UCSD-AML1 (cell line): Measurements from ENCODE around the gene TFEC.

Source experiments
- DNase-seq: peaks from one replicate; lab custom pipeline; 2025; ENCODE audit not compliant: unreplicated experiment; lab: John Stamatoyannopoulos, UW

Gene TFEC

GRCh38 chr7:115995701-115996100 is 34.9 kb downstream of the TFEC start:
- DNase-seq: no peak

DNA sequence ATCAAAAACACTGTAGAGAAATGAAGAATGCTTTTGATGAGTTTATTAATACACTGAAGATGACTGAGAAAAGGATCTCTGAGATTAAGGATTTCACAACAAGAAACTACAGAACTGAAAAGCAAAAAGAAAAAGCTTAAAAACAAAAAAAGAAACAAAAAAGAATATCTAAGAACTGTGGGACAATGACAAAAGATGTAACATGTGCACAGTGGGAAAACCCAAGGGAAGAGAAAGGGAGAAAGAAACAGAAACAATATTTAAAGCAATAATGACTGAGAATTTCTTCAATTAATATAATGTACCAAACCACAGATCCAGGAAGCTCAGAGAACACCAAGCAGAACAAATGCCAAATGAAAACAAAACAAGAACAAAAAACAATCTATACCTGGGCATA is 42.2 kb downstream of the TFEC start:
- DNase-seq: no peak

DNA sequence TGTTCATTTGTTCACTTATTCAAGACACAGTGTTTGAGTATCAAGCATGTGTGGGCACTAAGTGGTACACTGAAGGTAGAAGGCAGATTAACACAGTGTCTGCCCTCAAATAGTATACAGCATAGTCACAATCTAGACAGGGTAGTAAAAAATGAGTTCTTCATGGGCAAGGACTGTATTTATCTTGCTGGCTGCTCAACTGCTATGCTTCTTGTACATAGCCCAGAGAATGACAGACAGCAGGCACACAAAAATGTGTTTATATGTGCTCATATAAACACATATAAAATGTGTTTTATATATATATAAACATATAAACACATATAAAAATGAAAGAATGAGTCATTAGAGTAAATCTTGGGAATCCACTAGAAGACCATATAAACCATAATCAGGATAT is 43.1 kb downstream of the TFEC start:
- DNase-seq: no peak

- no peak for DNase-seq
These were observed 46.5 kb downstream of the TFEC start for GRCh38 chr7:115984105-115984504.

GRCh38 chr7:115980159-115980558 is 50.4 kb downstream of the TFEC start:
- no peak for DNase-seq

- no peak for DNase-seq
These were observed 53.9 kb downstream of the TFEC start for GRCh38 chr7:115976651-115977050.

DNA sequence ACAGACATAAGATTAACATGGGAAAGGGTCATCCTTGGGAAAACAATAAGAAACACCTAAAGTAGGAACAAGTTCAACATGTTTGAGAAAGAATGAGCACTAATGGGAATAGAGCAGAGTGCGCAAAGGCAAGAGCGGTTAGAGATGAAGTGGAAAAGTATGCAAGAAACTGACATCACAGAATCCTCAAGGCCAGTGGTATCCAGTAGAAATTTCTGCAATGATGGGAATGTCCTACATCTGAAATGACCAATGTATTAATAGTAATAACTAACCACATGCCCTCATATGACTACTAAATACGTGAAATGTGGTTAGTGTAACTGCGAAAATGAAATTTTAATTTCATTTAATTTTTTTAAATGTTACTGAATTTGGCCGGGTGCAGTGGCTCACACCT is 54.8 kb downstream of the TFEC start:
- no peak for DNase-seq

DNA sequence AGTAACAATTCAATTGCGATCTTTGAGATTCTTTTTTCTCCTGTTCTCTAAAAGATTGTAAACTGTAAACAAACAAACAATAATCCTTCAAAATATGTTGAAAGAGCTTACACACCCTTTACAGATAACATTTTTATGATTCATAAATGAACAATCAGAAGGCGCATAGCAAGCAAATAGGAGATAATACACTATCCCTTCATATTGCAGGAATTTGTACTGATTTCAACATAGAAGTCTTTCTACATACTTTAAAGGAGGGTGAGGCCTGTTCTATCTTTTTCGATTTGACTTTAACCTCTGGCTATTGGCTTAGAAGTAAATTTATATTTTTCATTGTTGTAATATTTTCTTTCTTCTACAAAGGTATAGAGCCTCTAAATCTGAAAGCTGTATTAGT is 57.2 kb downstream of the TFEC start:
- DNase-seq: no peak

GRCh38 chr7:115971506-115971905 is 59.1 kb downstream of the TFEC start:
- DNase-seq: no peak

- DNase-seq: no peak
These were observed 62.0 kb downstream of the TFEC start for GRCh38 chr7:115968596-115968995.

DNA sequence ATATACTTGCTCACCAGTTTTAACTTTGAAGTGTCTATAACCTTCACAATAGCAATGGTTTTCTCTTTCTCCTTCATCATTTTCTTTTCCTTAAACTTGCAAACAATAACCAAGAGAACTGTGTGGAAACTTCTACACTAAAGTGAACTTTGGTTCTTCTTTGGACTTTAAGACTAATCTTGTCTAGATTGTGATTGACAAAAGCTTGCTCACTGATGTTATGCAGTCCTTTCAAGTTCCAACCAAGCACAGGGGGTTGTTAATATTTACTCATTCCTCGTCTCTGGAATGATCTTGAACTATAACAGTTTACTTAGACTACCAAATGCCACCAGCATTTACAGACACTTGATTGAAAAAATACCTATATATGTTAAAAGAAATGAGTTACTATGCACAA is 62.4 kb downstream of the TFEC start:
- no peak for DNase-seq

DNA sequence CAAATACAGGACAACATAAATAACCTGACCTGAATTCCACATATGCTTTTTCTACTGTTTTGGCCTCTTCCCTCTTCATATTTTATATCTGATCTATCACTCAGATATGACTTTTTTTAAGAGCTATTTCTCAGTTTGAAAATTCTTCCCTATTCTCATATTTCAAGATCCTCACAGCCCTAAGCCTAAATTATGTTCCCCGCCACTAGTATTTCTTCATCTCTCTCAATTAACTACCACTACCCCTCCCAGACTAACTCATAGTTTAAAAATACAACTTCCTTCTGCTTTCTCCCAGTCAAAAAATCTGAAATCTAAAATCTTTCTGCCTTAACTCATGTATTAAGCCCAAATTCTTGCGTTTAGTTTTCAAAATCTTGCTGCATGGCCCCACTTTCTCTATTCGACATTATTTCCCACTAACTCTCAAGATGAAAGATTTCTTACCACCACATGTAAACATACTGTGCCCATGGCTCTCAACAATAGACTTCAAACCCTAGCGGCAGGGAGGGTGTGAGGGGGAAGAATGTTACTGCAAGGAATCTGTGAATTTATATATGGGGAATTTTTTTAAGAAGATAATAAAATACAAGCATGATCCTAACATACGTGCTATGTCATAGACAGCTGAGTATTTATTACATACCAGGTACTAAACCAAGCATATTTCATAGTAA is 64.6 kb downstream of the TFEC start:
- DNase-seq: no peak

DNA sequence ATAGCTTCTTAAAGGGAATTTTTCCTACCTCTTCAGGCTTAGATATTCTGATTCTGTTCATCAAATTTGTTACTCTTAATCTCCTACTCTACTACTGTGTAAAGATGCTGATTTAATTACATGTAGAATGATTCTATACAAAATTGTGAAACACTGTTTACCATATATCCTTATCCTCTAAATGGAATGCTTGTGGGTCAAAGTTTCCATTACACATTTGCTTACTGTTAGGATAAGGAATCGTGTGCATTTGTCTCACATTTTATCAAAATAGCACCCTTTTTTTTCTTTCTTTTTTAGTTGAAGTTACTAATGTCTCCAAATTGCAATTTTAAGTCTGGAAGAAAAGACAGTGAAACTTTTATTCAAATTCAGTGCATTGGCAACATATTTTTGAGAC is 65.3 kb downstream of the TFEC start:
- no peak for DNase-seq

- DNase-seq: no peak
These were observed 65.8 kb downstream of the TFEC start for GRCh38 chr7:115964799-115965198.

DNA sequence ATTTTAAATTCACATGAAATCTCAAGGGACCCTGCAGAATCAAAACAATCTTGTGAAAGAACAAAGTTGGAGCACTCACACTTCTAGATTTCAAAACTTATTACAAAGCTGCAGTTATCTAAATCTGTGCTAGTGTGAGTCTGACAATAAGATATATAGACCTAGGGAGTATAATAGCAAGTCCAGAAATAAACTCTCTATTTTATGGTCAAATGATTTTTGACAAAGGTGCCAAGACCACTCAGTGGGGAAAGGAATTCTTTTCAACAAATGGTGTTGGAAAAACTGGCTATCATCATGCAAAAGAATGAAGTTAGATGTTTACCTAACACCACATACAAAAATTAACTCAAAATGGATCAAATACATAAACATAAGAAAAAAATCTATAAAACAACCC is 68.2 kb downstream of the TFEC start:
- no peak for DNase-seq

DNA sequence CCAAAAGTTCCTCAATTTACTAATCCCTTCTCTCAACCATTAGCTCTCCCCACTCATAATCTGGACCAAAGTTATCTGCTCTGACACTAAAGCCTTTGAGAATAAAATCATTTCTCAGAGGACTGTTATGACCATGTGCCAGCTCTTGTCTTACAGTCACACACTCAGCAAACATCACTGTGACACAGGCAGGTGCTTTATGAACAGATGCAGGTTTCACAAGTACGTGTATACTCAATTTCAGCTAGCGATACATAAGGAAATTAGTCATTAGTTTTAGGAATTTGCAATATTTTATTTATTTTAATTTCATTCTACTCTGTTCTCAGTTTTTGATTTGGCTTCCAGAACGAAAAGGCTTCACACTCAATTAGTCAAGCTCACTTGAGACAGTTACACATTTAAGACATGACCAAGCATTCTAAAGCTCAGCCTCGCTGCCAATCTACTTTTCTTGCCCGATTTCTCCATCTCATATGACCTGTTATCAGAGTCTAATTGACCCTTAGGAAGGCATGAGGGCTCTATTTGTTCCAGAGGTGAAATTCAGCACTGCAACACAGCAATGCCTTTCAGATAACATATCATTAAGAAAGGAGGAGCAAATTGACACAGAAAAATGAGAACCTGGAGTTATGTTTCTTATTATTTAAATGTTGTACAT is 76.8 kb downstream of the TFEC start:
- no peak for DNase-seq

DNA sequence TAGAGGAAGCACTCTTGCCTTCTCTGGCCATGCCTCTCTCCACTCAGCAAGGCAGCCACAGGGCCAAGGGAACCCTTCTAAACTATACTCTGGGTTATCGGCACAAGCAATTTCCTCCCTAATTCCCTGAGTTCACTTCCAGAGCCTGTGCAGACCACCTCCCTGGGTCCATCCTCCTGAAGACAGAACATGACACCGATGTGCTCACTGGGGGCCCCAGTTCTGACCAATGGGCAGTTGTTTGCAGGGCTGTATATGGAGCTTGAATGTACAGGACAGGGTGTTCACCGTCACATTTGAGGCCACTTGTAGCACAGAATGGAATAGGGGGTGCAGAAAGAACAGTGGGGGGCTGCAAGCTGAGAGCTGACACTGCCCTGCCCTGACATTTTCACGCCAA is 77.7 kb downstream of the TFEC start:
- DNase-seq: no peak

DNA sequence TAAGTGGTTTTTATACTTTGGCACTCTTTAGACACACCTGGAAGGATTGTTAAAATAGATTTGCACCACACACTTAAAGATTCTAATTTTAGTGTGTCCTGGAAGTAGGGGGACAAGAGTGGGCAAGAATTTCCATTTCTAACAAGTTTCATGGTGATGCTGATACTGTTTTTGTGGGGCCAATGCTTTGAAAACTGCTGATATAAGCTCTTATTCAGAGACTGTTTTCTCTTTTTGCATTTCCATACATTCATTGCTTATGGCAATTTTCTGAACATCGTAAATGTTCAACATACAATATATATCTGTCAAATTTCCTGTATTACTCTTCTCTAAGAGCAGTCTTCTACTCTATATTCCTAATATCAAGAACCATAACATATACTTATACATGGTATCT is 79.0 kb downstream of the TFEC start:
- no peak for DNase-seq

GRCh38 chr7:115941703-115942268 is 88.8 kb downstream of the TFEC start:
- no peak for DNase-seq

GRCh38 chr7:115940460-115941060 is 90.0 kb downstream of the TFEC start:
- DNase-seq: no peak

DNA sequence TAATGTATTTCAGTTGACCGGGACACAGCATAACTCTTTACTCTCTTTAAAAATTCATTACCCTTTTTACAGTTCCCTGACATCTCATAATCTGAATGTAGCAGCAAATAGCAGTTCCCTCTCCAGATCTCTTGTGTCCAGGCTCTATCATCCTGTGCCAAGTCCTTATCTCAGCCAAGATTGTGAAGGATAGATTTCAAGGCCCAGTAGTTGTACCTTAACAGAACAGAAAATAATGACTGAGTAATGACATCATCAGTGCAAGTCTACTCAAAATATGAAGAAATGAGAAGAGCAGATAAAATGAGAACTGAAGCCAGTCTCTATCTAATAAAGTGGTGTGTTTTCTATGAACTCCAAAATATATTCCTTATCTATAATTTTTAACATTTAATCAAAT is 92.6 kb downstream of the TFEC start:
- DNase-seq: no peak

DNA sequence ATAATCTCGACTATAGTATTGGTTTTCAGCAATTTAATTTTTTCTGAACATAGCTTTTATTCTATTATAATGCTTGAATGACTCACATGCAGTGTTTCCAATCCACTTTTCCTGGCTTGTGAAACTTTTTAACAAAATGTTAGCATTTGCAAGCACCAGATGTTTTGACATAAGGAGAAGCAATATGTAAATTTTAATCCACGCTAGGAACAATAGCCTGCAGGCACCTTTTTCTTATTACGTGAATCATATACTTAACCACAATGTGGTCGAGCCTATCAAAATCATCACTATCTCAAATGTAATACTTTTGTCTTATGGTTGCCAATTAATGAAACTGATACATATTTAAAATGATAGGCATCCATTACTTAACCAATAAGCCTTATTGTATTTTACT is 97.1 kb downstream of the TFEC start:
- DNase-seq: no peak
